Measurements from ENCODE around the gene ENGASE. TPM values are rescaled to one million over a fixed set of nuclear protein-coding genes. Genes with fewer than 3 reads are reported as not detected.

The ENGASE gene
- total and polyA plus RNA-seq, 2 donors (not counting 1 experiment from before 2014, with no cell fraction given) = 3.6 to 14.9 TPM

GRCh38 chr17:79088997-79089328, 14.3 kb downstream of the ENGASE start:
- TF ChIP-seq EZH2 (IDR thresholded peaks at IDR 0.05; ENCODE audit: low read length, missing control alignments) = no peak
- no peak for TF ChIP-seq CTCF (conservative IDR thresholded peaks at IDR 0.05 in 1 of 2, IDR thresholded peaks at IDR 0.05 in 1 of 2; ENCODE audit: low read depth in 1 of 2, low read length in 2 of 2)
- Histone ChIP-seq H2AFZ (ENCODE audit: low read length) (no peak overlapping the region), H3K4me1 (ENCODE audit: control insufficient read depth, extremely low read depth, insufficient read depth, low read length) (no peaks in the 10 kb centered on the region), H3K27ac (ENCODE audit: insufficient read depth, low read length) (no peak overlapping the region), H3K9me3 (ENCODE audit: control insufficient read depth, insufficient read depth, low read depth, low read length) (no peaks in the 10 kb centered on the region), H3K79me2 (ENCODE audit: control insufficient read depth, insufficient read depth, low read length) (no peaks in the 10 kb centered on the region), H3K27me3 (ENCODE audit: control insufficient read depth, insufficient read depth, low read length) (no peaks in the 10 kb centered on the region), H3K9ac (ENCODE audit: insufficient read depth, low read length) (no peak overlapping the region), H3K4me2 (ENCODE audit: extremely low read depth, insufficient read depth, low read length) (no peak overlapping the region), H3K36me3 (ENCODE audit: control insufficient read depth, insufficient read depth, low read length) (no peaks in the 10 kb centered on the region), H3K4me3 (replicated peaks in 1 of 4; ENCODE audit: control extremely low read depth in 1 of 4, insufficient read depth in 1 of 4, low read depth in 3 of 4, low read length in 4 of 4) (no peak overlapping the region), H4K20me1 (ENCODE audit: control insufficient read depth, extremely low read depth, insufficient read depth, low read length) (no peaks in the 10 kb centered on the region)
- no peak for DNase-seq (ENCODE audit: low read depth in 2 of 2)

GRCh38 chr17:79089720-79090442, 15.3 kb downstream of the ENGASE start:
- Histone ChIP-seq H3K9ac (ENCODE audit: insufficient read depth, low read length) (no peak overlapping the region), H2AFZ (ENCODE audit: low read length) (no peak overlapping the region), H3K9me3 (ENCODE audit: control insufficient read depth, insufficient read depth, low read depth, low read length) (no peaks in the 10 kb centered on the region), H3K4me1 (ENCODE audit: control insufficient read depth, extremely low read depth, insufficient read depth, low read length) (no peaks in the 10 kb centered on the region), H3K4me3 (replicated peaks in 1 of 4; ENCODE audit: control extremely low read depth in 1 of 4, insufficient read depth in 1 of 4, low read depth in 3 of 4, low read length in 4 of 4) (no peak overlapping the region), H3K4me2 (ENCODE audit: extremely low read depth, insufficient read depth, low read length) (no peak overlapping the region), H4K20me1 (ENCODE audit: control insufficient read depth, extremely low read depth, insufficient read depth, low read length) (no peaks in the 10 kb centered on the region), H3K79me2 (ENCODE audit: control insufficient read depth, insufficient read depth, low read length) (no peaks in the 10 kb centered on the region), H3K36me3 (ENCODE audit: control insufficient read depth, insufficient read depth, low read length) (no peaks in the 10 kb centered on the region), H3K27ac (ENCODE audit: insufficient read depth, low read length) (no peak overlapping the region), H3K27me3 (ENCODE audit: control insufficient read depth, insufficient read depth, low read length) (peaks cover 2% of the 10 kb centered on the region)
- no peak for DNase-seq (ENCODE audit: low read depth in 2 of 2)
- TF ChIP-seq CTCF (conservative IDR thresholded peaks at IDR 0.05 in 1 of 2, IDR thresholded peaks at IDR 0.05 in 1 of 2; ENCODE audit: low read depth in 1 of 2, low read length in 2 of 2) = no peak

- Histone ChIP-seq H3K4me3 (replicated peaks in 1 of 4; ENCODE audit: control extremely low read depth in 1 of 4, insufficient read depth in 1 of 4, low read depth in 3 of 4, low read length in 4 of 4) (no peak overlapping the region), H3K79me2 (ENCODE audit: control insufficient read depth, insufficient read depth, low read length) (no peaks in the 10 kb centered on the region), H3K27me3 (ENCODE audit: control insufficient read depth, insufficient read depth, low read length) (peaks cover 2% of the 10 kb centered on the region), H3K9me3 (ENCODE audit: control insufficient read depth, insufficient read depth, low read depth, low read length) (no peaks in the 10 kb centered on the region), H3K9ac (ENCODE audit: insufficient read depth, low read length) (no peak overlapping the region), H2AFZ (ENCODE audit: low read length) (no peak overlapping the region), H3K27ac (ENCODE audit: insufficient read depth, low read length) (no peak overlapping the region), H3K4me1 (ENCODE audit: control insufficient read depth, extremely low read depth, insufficient read depth, low read length) (no peaks in the 10 kb centered on the region), H4K20me1 (ENCODE audit: control insufficient read depth, extremely low read depth, insufficient read depth, low read length) (no peaks in the 10 kb centered on the region), H3K4me2 (ENCODE audit: extremely low read depth, insufficient read depth, low read length) (no peak overlapping the region), H3K36me3 (ENCODE audit: control insufficient read depth, insufficient read depth, low read length) (no peaks in the 10 kb centered on the region)
- DNase-seq (ENCODE audit: low read depth in 2 of 2) = peak; percentile 4 to 12
- TF ChIP-seq CTCF (conservative IDR thresholded peaks at IDR 0.05 in 1 of 2, IDR thresholded peaks at IDR 0.05 in 1 of 2; ENCODE audit: low read depth in 1 of 2, low read length in 2 of 2) = peak; percentile 22 to 42
- no peak for TF ChIP-seq EZH2 (IDR thresholded peaks at IDR 0.05; ENCODE audit: low read length, missing control alignments)
Measured at GRCh38 chr17:79090443-79091225, 16.0 kb downstream of the ENGASE start.
